NK-92 treated with Interleukin-12 subunit alpha and Interleukin-12 subunit beta, amount 100 ng/mL, for 24 hours (cell line): ENCODE results near the gene TEAD4.

Experiments
- DNase-seq: peaks from one replicate; lab custom pipeline; 2025; lab: John Stamatoyannopoulos, UW

TEAD4 gene

GRCh38 chr12:3002646-3003045 lies 43.4 kb downstream of the TEAD4 start:
- no peak for DNase-seq

GRCh38 chr12:3003357-3003992 lies 44.3 kb downstream of the TEAD4 start:
- DNase-seq, result no peak

GRCh38 chr12:3004655-3005565 lies 45.7 kb downstream of the TEAD4 start:
- DNase-seq, result no peak

DNA sequence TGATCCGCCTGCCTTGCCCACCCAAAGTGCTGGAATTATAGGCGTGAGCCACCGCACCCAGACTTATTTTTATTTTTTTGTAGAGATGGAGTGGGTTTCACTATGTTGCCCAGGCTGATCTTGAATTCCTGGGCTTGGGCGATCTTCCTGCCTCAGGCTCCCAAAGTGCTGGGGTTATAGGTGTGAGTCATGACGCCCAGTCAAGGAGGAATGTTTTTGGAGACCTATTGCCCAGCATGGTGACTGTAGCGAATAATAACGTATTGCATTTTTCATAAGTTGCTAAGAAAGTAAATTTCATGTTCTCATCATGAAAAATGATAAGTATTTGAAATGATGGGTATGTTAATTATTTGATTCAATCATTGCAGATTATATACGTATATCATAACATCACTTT lies 46.5 kb downstream of the TEAD4 start:
- DNase-seq, result no peak

DNA sequence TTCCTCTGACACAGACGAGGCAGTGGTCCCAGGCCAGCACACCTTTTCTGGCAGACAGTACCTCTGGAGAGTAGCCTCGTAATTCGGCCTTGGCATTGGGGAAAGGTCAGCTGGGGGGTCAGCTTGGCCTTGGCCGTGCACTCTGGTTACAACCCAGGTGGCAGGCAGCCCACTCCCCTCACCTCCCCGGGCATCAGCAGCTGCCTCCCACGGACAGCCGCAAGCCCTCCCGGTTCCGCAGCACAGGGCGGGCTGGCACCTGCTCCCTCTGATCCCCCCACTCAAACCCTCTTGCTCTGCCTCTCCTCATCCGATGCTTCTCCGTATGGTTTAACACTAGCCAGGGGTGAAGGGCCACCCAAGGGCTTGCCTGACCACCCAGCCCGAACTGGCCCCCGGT lies 50.6 kb downstream of the TEAD4 start:
- no peak for DNase-seq

- no peak for DNase-seq
Observed at GRCh38 chr12:3010214-3010930, 51.2 kb downstream of the TEAD4 start.

GRCh38 chr12:3012786-3013185 lies 53.6 kb downstream of the TEAD4 start:
- DNase-seq, result no peak

GRCh38 chr12:3014641-3015040 lies 55.4 kb downstream of the TEAD4 start:
- DNase-seq, result no peak

- no peak for DNase-seq
Observed at GRCh38 chr12:3015356-3015755, 56.2 kb downstream of the TEAD4 start.

- DNase-seq, result no peak
Observed at GRCh38 chr12:3016191-3016590, 57.0 kb downstream of the TEAD4 start.

GRCh38 chr12:3017281-3017680 lies 58.1 kb downstream of the TEAD4 start:
- no peak for DNase-seq

DNA sequence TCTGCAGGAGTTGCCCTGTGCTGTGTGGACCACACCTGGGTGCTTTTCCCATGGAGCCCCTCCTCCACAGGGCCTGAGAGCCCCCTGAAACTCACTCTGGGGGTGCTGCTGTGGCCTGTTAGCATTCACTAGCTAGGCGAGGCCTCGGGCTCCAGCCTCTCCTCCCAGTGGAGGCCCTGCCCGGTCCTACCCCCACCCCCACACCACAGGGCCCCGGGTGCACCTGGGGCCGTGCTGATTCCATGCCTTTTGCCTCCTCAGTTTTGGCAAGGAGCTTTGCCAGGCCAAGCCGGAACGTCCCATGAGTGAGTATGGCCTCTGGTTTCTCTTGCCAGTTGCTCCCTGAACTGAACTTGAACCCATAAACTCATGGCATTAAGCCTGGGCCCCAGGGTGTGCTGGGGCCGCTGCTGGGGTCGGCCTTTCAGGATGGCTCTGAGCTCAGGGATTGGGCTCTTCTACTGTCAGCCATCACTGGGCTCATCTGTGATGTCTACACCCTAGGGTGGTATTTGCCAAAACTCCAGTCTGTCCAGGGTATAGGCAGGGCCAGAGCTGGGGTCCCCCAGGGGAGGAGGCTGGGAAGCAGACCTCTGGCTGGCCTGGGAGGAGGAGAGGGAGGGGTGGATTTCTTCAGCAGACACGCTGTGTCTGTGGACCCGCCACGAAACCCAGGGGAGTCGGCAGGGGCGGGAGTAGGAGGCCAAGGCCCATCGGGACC lies 59.2 kb downstream of the TEAD4 start:
- DNase-seq, result no peak

GRCh38 chr12:3019005-3019680 lies 59.9 kb downstream of the TEAD4 start:
- no peak for DNase-seq

DNA sequence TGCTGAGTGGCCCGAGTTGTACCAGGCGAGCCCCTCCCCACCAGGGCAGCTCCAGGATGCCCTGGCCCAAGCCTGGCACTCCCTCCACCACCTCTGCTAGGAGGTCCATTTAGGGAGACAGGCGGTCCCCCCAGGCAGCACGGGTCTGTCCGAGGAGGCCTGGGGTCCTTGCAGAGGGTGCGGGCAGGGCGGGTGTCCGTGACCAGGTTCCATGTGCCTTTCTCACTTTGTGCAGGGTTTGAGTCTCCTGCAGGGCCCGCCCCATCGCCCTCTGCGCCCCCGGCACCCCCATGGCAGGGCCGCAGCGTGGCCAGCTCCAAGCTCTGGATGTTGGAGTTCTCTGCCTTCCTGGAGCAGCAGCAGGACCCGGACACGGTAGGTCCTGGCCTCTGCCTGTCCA lies 61.2 kb downstream of the TEAD4 start:
- DNase-seq, result no peak

- DNase-seq, result no peak
Observed at GRCh38 chr12:3020850-3021435, 61.7 kb downstream of the TEAD4 start.

GRCh38 chr12:3022411-3022810 lies 63.2 kb downstream of the TEAD4 start:
- DNase-seq, result no peak

- no peak for DNase-seq
Observed at GRCh38 chr12:3022961-3023360, 63.8 kb downstream of the TEAD4 start.

DNA sequence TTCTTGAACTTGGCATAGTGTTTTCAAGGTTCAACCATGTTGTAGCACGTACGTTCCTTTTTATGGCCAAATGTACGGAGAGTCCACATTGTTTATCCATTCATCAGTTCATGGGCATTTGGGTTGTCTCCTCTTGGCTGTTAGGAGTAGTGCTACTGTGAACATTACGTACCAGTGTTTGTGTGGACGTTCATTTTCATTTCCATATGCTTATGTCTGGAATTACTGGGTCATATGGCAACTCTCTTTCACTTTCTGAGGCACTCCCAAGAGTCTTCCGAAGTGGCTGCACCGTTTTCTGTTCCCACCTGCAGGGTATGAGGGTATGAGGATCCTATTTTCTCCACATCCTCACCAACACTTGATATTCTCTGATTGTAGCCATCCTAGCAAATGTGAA lies 68.9 kb downstream of the TEAD4 start:
- DNase-seq, result no peak

- DNase-seq, result no peak
Observed at GRCh38 chr12:3030821-3031429, 71.7 kb downstream of the TEAD4 start.

DNA sequence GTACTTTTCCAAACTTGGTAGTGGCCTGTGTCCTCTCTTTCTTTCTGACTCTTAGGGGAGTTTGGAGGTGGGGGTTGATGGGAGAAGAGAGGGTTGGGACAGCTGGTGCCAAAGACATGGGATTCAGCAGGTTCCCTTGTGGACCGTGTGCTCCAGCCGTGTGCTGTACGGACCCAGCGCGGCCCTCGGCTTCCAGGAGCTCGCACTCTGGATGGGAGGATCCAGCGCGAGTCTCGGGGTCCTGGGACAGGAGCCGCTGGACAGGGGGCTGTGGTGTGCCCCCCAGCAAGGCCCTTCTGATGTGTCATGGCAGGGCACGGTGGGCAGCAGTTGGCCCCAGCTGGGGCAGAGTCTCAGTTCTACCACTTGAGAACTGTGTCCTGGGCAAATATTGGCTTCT lies 73.0 kb downstream of the TEAD4 start:
- DNase-seq, result no peak
